ENCODE data around the gene IKZF2.
"Not testable (repeated sequence)": the region's sequence is repeated elsewhere in the genome, so short reads cannot be mapped to it uniquely, and the experiment has no call there.

IKZF2 gene

GRCh38 chr2:213034585-213034984, 116.8 kb downstream of the IKZF2 start:
- DNase-seq (ENCODE audit: low read depth): no peak

- no peak for DNase-seq (ENCODE audit: low read depth)
Observed at GRCh38 chr2:213032607-213033006, 118.8 kb downstream of the IKZF2 start.

DNA sequence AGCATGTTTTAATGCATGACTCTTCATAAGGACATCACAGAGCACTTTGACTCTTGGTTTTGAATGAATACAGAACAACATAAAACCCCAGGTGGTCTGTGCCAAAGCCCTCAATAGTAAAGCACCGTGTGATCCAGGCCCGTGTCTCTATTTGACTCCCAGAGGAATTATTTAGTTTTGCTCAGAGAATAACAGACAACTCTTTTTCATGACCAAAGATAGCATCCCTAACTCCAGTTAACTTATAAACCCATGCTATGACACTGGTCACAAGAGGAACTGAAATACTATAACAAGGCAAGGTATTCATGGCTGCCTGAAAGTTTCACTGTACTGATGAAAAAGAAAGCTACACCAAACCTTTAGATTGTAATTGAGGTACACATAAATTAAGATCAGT, 128.4 kb downstream of the IKZF2 start:
- no peak for DNase-seq (ENCODE audit: low read depth)

- no peak for DNase-seq (ENCODE audit: low read depth)
Observed at GRCh38 chr2:213021971-213022899, 129.2 kb downstream of the IKZF2 start.

- DNase-seq (ENCODE audit: low read depth): not testable (repeated sequence)
Observed at GRCh38 chr2:213020913-213021312, 130.5 kb downstream of the IKZF2 start.

DNA sequence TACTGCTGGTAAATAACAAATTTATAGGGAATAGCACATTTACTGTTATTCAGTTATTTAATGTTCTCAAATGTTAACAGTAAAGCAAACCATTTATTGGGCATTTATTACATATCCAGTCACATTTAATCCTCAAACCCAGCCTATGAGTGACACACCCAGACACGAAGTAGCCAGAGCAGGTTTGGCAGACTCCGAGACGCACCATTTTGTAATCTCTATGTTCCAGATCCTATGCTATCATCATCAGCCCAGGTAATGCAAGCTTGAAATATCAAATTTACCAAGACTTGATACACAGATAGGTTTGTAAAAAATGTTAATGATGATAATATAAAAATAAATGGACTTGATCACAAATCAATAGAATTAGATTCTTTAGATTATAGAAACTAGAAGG, 131.1 kb downstream of the IKZF2 start:
- DNase-seq (ENCODE audit: low read depth): no peak

- DNase-seq (ENCODE audit: low read depth): no peak
Observed at GRCh38 chr2:213019368-213019767, 132.0 kb downstream of the IKZF2 start.

DNA sequence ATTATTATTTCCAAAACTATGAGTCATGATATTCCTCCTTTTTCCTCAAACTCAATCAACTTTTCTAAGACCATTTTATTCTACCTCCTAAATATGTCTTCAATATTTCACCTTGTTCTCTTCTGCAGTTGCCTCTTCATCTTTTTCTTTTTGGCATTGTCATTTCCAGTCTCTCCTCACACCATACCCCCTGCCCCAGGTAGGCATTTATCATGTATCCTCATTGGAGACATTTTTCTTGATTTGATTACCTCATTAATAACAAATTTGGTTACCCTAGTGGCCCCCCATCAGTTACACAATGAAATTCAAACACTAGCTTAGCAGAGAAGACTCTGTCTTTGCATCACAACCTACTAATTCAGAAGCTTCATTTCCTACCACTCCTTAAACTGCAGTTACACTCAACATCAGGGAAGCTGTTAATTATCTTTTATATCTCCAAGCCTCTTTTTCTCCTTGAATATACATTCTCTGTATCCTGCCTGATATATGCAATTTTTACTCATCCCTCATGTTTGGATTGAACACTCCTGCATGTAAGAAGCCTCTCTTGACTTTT, 133.0 kb downstream of the IKZF2 start:
- DNase-seq (ENCODE audit: low read depth): no peak

- DNase-seq (ENCODE audit: low read depth): no peak
Observed at GRCh38 chr2:213017404-213017803, 134.0 kb downstream of the IKZF2 start.

DNA sequence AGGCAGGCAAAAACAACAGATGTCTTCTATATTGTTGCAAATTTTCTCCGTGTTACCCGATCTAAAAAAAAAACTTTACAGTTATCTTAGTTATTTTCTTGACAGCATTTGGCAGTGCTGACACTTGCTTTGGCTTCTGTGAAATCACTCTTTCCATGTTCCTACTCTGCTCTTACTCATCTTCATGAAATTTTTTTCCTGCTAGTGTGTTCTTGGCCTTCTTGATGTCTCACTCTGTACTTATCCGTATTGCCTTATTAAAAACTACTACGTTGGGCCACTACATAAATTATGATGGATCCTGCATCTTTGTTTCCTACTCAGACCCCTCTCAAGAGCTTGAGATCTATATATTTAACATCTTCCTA, 134.4 kb downstream of the IKZF2 start:
- no peak for DNase-seq (ENCODE audit: low read depth)

- no peak for DNase-seq (ENCODE audit: low read depth)
Observed at GRCh38 chr2:213016166-213016983, 135.0 kb downstream of the IKZF2 start.

GRCh38 chr2:213015387-213016165, 135.8 kb downstream of the IKZF2 start:
- no peak for DNase-seq (ENCODE audit: low read depth)

GRCh38 chr2:213013979-213014378, 137.4 kb downstream of the IKZF2 start:
- no peak for DNase-seq (ENCODE audit: low read depth)

DNA sequence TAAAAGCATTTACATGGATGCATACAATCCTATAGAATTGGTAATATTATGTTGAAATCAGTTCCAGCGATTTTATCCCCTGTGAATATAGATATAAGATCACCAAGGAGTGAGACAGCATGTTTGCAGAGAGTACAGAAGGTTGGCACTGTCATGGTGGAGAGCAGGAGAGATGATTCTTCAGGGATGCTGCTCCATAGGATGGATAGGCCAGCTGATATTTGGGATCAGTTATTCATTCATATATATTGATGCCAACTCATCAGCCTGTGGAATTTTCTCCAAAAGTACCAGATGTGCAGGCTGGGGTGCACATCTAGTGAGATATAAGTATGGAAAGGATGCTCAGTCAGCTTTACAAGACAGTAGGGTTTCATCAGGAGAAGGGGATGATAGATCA, 139.9 kb downstream of the IKZF2 start:
- DNase-seq (ENCODE audit: low read depth): no peak

GRCh38 chr2:213010106-213010779, 141.2 kb downstream of the IKZF2 start:
- DNase-seq (ENCODE audit: low read depth): no peak

DNA sequence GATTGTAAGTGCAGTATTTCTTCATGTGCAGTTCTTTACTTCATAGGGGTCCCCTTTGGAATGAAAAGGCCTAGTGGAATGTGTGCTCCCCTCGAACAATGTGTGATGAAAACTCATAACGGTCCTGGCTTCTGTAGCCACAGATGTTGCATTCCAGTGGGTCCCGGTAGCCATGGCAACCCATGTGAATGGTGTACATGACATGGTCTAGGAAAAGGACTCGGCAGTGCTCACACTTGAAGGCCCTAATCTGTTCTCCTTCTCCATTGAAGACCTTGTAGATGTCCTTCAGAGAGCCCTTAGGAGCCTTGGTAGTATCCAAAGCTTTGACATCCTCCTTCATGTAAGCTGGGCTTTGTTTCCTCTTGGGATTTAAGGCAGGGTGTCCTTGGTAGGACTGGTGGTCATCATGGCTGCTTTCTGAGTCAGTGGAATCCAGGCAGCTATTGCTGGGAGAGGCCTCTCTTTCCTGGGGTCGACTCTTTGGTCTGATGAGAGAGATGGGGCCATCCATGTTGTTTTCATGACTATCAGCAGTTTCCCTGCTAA, 144.0 kb downstream of the IKZF2 start:
- DNase-seq (ENCODE audit: low read depth): no peak

- DNase-seq (ENCODE audit: low read depth): no peak
Observed at GRCh38 chr2:213004197-213004821, 147.1 kb downstream of the IKZF2 start.

GRCh38 chr2:213002383-213002782, 149.0 kb downstream of the IKZF2 start:
- DNase-seq (ENCODE audit: low read depth): no peak

DNA sequence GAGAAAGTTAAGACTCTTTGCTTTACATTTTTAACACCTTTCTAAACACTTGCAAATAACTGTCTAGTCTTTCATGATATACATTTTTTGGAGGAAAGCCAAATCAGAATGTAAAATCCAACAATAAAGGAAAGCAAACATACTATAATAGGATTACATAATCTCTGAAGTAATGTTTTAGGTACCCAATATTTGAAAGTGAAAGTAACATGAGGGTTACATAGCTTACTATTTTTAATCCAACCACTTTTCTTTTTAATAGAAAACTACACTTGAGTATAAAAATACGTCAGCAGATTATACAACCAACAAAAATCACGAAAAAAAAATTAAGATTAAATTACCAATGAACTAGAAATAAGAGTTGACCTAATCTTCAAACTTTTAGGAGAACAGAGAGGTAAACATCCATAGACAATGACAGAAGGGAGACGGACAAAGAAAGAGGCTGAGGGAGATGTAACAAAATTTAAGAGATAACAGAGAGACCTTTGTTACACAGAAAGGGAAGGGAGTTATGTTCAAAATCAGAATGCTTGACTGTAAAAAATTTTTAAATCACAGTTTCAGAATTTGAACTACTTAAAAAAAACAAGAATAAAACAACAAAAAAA, 150.0 kb downstream of the IKZF2 start:
- DNase-seq (ENCODE audit: low read depth): no peak
